Measurements from ENCODE around the gene OSCP1. TPM values are rescaled to one million over a fixed set of nuclear protein-coding genes. Genes with fewer than 3 reads are reported as not detected.

Gene OSCP1
- 1.8 TPM for polyA plus RNA-seq (2013, experiment 1 of 2)
- polyA plus RNA-seq (2013, experiment 2 of 2) = 2.2 TPM

GRCh38 chr1:36450270-36450918, at the start of gene OSCP1:
TSS of gene OSCP1 (minus strand) at chr1:36450451. CDS start at chr1:36450369, 82 bp downstream.
- Histone ChIP-seq H2BK15ac (replicated peaks; ENCODE audit: low read depth) (no peak within 1 kb of the TSS), H3K27ac (ENCODE audit: low read depth, low read length) (peak within 1 kb of the TSS; percentile 66), H3K4me1 (ENCODE audit: control insufficient read depth, low read depth, low read length) (no peaks in the 10 kb centered on the region), H2AK5ac (ENCODE audit: low read length) (no peak within 1 kb of the TSS), H2BK120ac (ENCODE audit: low read depth, low read length) (no peak within 1 kb of the TSS), H3K56ac (ENCODE audit: low read length) (peak within 1 kb of the TSS; percentile 90), H3K9ac (ENCODE audit: low read length) (peak within 1 kb of the TSS; percentile 92), H3K79me2 (ENCODE audit: control insufficient read depth, insufficient read depth, low read length) (no peaks in the 10 kb centered on the region), H3K79me1 (ENCODE audit: low read length) (no peaks in the 10 kb centered on the region), H3K4ac (ENCODE audit: low read depth, low read length) (peak within 1 kb of the TSS; percentile 10), H3K4me3 (ENCODE audit: low read length) (peak within 1 kb of the TSS; percentile 66), H3K36me3 (ENCODE audit: control insufficient read depth, insufficient read depth, low read length) (peaks cover 8% of the 10 kb centered on the region), H4K8ac (ENCODE audit: low read depth, low read length) (peak within 1 kb of the TSS; percentile 7), H3K23ac (ENCODE audit: low read length) (no peak within 1 kb of the TSS), H3K18ac (ENCODE audit: low read length) (peak within 1 kb of the TSS; percentile 82), H2BK5ac (ENCODE audit: low read length) (no peak within 1 kb of the TSS), H4K5ac (ENCODE audit: low read length) (peak within 1 kb of the TSS; percentile 10), H3K4me2 (ENCODE audit: low read length) (peak within 1 kb of the TSS; percentile 97), H3K27me3 (ENCODE audit: insufficient read depth, low read length, poor library complexity) (no peaks in the 10 kb centered on the region)
- DNase-seq = peak; percentile 98
- no CpG with 5 or more reads among the region's 48 CpGs for WGBS (ENCODE audit: extremely low coverage, insufficient coverage, low lambda C conversion rate)

GRCh38 chr1:36497207-36497606, 47.0 kb upstream of the OSCP1 start:
- no peaks in the 10 kb centered on the region for H3K79me2 ChIP-seq (ENCODE audit: control insufficient read depth, insufficient read depth, low read length)
- no peak overlapping the region for H3K9ac ChIP-seq (ENCODE audit: low read length)
- no peak overlapping the region for H4K8ac ChIP-seq (ENCODE audit: low read depth, low read length)
- no peak overlapping the region for H2BK120ac ChIP-seq (ENCODE audit: low read depth, low read length)
- no peaks in the 10 kb centered on the region for H3K36me3 ChIP-seq (ENCODE audit: control insufficient read depth, insufficient read depth, low read length)
- H2AK5ac ChIP-seq (ENCODE audit: low read length) = no peak overlapping the region
- no peak overlapping the region for H3K4me2 ChIP-seq (ENCODE audit: low read length)
- no peak overlapping the region for H3K27ac ChIP-seq (ENCODE audit: low read depth, low read length)
- H3K27me3 ChIP-seq (ENCODE audit: insufficient read depth, low read length, poor library complexity) = no peaks in the 10 kb centered on the region
- no peak overlapping the region for H2BK15ac ChIP-seq (replicated peaks; ENCODE audit: low read depth)
- WGBS (ENCODE audit: extremely low coverage, insufficient coverage, low lambda C conversion rate) = no CpG with 5 or more reads among the region's 2 CpGs
- no peaks in the 10 kb centered on the region for H3K79me1 ChIP-seq (ENCODE audit: low read length)
- H3K4me3 ChIP-seq (ENCODE audit: low read length) = no peak overlapping the region
- H3K4ac ChIP-seq (ENCODE audit: low read depth, low read length) = no peak overlapping the region
- H3K56ac ChIP-seq (ENCODE audit: low read length) = no peak overlapping the region
- H3K23ac ChIP-seq (ENCODE audit: low read length) = no peak overlapping the region
- DNase-seq = no peak
- peaks cover 2% of the 10 kb centered on the region for H3K4me1 ChIP-seq (ENCODE audit: control insufficient read depth, low read depth, low read length)
- H2BK5ac ChIP-seq (ENCODE audit: low read length) = no peak overlapping the region
- H3K18ac ChIP-seq (ENCODE audit: low read length) = no peak overlapping the region
- H4K5ac ChIP-seq (ENCODE audit: low read length) = no peak overlapping the region

- Histone ChIP-seq H3K4me2 (ENCODE audit: low read length) (no peak overlapping the region), H3K4me1 (ENCODE audit: control insufficient read depth, low read depth, low read length) (peaks cover 4% of the 10 kb centered on the region), H3K4me3 (ENCODE audit: low read length) (no peak overlapping the region), H3K27ac (ENCODE audit: low read depth, low read length) (no peak overlapping the region), H3K79me2 (ENCODE audit: control insufficient read depth, insufficient read depth, low read length) (no peaks in the 10 kb centered on the region), H3K4ac (ENCODE audit: low read depth, low read length) (no peak overlapping the region), H3K56ac (ENCODE audit: low read length) (no peak overlapping the region), H2BK15ac (replicated peaks; ENCODE audit: low read depth) (no peak overlapping the region), H2BK5ac (ENCODE audit: low read length) (no peak overlapping the region), H4K5ac (ENCODE audit: low read length) (no peak overlapping the region), H3K79me1 (ENCODE audit: low read length) (no peaks in the 10 kb centered on the region), H3K9ac (ENCODE audit: low read length) (no peak overlapping the region), H3K23ac (ENCODE audit: low read length) (no peak overlapping the region), H4K8ac (ENCODE audit: low read depth, low read length) (no peak overlapping the region), H2BK120ac (ENCODE audit: low read depth, low read length) (no peak overlapping the region), H3K18ac (ENCODE audit: low read length) (no peak overlapping the region), H2AK5ac (ENCODE audit: low read length) (no peak overlapping the region), H3K27me3 (ENCODE audit: insufficient read depth, low read length, poor library complexity) (no peaks in the 10 kb centered on the region), H3K36me3 (ENCODE audit: control insufficient read depth, insufficient read depth, low read length) (no peaks in the 10 kb centered on the region)
- WGBS (ENCODE audit: extremely low coverage, insufficient coverage, low lambda C conversion rate) = no CpG with 5 or more reads among the region's 5 CpGs
- DNase-seq = no peak
Observed at GRCh38 chr1:36494971-36495370, 44.7 kb upstream of the OSCP1 start.

GRCh38 chr1:36493524-36493923, 43.3 kb upstream of the OSCP1 start:
- H4K8ac ChIP-seq (ENCODE audit: low read depth, low read length) = no peak overlapping the region
- H3K18ac ChIP-seq (ENCODE audit: low read length) = no peak overlapping the region
- no peak for DNase-seq
- no peaks in the 10 kb centered on the region for H3K79me2 ChIP-seq (ENCODE audit: control insufficient read depth, insufficient read depth, low read length)
- H3K4me3 ChIP-seq (ENCODE audit: low read length) = no peak overlapping the region
- H3K79me1 ChIP-seq (ENCODE audit: low read length) = no peaks in the 10 kb centered on the region
- no peak overlapping the region for H3K4ac ChIP-seq (ENCODE audit: low read depth, low read length)
- H2BK120ac ChIP-seq (ENCODE audit: low read depth, low read length) = no peak overlapping the region
- H3K9ac ChIP-seq (ENCODE audit: low read length) = no peak overlapping the region
- H3K56ac ChIP-seq (ENCODE audit: low read length) = no peak overlapping the region
- H3K4me1 ChIP-seq (ENCODE audit: control insufficient read depth, low read depth, low read length) = peaks cover 4% of the 10 kb centered on the region
- no peak overlapping the region for H2BK15ac ChIP-seq (replicated peaks; ENCODE audit: low read depth)
- 100% methylated on average over 2 of the region's 9 CpGs for WGBS (ENCODE audit: extremely low coverage, insufficient coverage, low lambda C conversion rate)
- no peak overlapping the region for H3K4me2 ChIP-seq (ENCODE audit: low read length)
- no peak overlapping the region for H4K5ac ChIP-seq (ENCODE audit: low read length)
- no peak overlapping the region for H3K23ac ChIP-seq (ENCODE audit: low read length)
- no peak overlapping the region for H2AK5ac ChIP-seq (ENCODE audit: low read length)
- no peaks in the 10 kb centered on the region for H3K36me3 ChIP-seq (ENCODE audit: control insufficient read depth, insufficient read depth, low read length)
- no peak overlapping the region for H3K27ac ChIP-seq (ENCODE audit: low read depth, low read length)
- no peak overlapping the region for H2BK5ac ChIP-seq (ENCODE audit: low read length)
- H3K27me3 ChIP-seq (ENCODE audit: insufficient read depth, low read length, poor library complexity) = no peaks in the 10 kb centered on the region

GRCh38 chr1:36492491-36492890, 42.2 kb upstream of the OSCP1 start:
- no CpG with 5 or more reads among the region's 9 CpGs for WGBS (ENCODE audit: extremely low coverage, insufficient coverage, low lambda C conversion rate)
- peak; percentile 40 for DNase-seq
- H3K79me1 ChIP-seq (ENCODE audit: low read length) = no peaks in the 10 kb centered on the region

More at GRCh38 chr1:36492491-36492890, 42.2 kb upstream of the OSCP1 start:
- no peak overlapping the region for H3K9ac ChIP-seq (ENCODE audit: low read length)
- H3K27me3 ChIP-seq (ENCODE audit: insufficient read depth, low read length, poor library complexity) = no peaks in the 10 kb centered on the region
- no peak overlapping the region for H3K4ac ChIP-seq (ENCODE audit: low read depth, low read length)
- no peak overlapping the region for H3K4me2 ChIP-seq (ENCODE audit: low read length)
- H3K56ac ChIP-seq (ENCODE audit: low read length) = no peak overlapping the region
- no peak overlapping the region for H3K27ac ChIP-seq (ENCODE audit: low read depth, low read length)
- no peak overlapping the region for H3K23ac ChIP-seq (ENCODE audit: low read length)
- H2BK120ac ChIP-seq (ENCODE audit: low read depth, low read length) = no peak overlapping the region
- no peak overlapping the region for H4K5ac ChIP-seq (ENCODE audit: low read length)
- no peak overlapping the region for H2AK5ac ChIP-seq (ENCODE audit: low read length)
- H2BK5ac ChIP-seq (ENCODE audit: low read length) = no peak overlapping the region
- H3K36me3 ChIP-seq (ENCODE audit: control insufficient read depth, insufficient read depth, low read length) = no peaks in the 10 kb centered on the region
- H3K4me1 ChIP-seq (ENCODE audit: control insufficient read depth, low read depth, low read length) = peaks cover 4% of the 10 kb centered on the region
- no peak overlapping the region for H3K4me3 ChIP-seq (ENCODE audit: low read length)
- no peak overlapping the region for H4K8ac ChIP-seq (ENCODE audit: low read depth, low read length)
- no peak overlapping the region for H2BK15ac ChIP-seq (replicated peaks; ENCODE audit: low read depth)
- H3K18ac ChIP-seq (ENCODE audit: low read length) = no peak overlapping the region
- no peaks in the 10 kb centered on the region for H3K79me2 ChIP-seq (ENCODE audit: control insufficient read depth, insufficient read depth, low read length)
